Activated CD8-positive, alpha-beta memory T cell treated with anti-CD3 and anti-CD28 coated beads for 1 hour (primary cell): Measurements from ENCODE around the gene UBN1.

Experiments used
- DNase-seq, 2 donors: peaks; one replicate each; pipeline ENCODE4 v3.0.0-alpha.2; 2020; ENCODE audit warnings: low read depth in 1 of 2; ENCODE audit errors: extremely low read depth in 1 of 2

Gene UBN1

DNA sequence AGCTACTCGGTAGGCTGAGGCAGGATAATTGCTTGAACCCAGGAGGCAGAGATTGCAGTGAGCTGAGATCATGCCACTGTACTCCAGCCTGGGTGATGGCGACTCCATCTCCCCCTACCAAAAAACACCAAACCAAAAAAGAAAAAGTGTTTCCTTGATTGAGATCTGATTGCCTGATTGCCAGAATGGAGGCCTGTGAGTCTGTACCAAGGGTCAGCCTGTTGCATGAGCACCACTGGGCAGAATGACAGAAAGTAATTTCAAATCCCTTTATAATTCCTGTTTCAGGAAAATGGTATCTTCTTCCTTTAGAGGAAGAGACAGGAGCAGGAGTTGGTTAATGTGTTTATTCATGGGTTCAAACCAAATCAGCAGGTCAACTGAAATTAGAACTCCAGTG, 8.5 kb downstream of the UBN1 start:
- DNase-seq = no peak

DNA sequence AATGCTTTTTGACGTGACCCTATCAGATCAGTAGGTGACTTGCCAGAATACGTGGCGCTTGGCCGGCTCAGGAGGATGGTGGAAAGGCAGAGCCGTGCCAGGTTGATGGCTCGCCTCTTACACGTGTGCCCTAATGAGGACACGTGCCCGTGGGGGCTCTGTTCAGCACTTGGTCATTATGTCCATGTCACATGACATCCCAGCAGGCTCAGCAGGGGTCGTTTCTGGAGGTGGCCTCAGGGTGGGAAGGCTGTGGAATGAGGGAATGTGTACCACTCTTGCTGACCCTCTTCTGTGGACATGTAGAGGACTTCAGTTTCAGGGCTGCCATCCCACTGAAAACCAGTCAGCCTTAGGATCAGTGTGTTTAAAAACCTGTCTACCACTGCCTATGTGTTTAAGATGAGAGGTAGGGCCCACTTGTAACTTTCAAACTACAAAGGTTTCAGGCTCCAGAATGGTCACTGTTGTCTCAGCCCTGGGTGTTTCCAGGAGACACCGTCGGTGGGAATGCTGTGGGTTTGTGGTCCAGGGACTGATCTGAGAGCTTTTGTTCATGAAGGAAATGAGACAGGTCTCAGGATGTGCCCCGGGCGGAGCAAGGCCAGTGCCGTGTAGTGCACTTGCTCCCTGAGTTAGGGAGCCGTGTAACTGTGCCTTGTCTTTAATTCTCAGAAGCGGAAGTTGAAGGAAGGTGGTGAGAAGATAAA, 12.1 kb downstream of the UBN1 start:
- no peak for DNase-seq

DNA sequence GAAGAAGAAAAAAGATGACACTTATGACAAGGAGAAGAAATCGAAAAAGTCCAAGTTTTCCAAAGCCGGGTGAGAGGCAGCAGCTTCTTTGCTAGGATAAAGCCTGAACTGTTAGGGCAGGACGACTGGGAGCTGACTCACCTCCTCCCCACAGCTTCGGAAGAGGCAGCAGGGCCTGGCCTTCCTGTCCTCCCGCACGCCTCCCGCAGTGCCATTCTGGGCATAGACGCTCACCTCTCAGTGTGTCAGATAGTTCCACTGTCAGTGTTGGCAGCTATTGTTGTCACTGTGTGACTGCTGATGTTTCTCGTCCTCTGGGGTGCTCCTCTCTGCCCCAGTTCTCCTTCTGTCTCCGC, 12.6 kb downstream of the UBN1 start:
- no peak for DNase-seq

DNA sequence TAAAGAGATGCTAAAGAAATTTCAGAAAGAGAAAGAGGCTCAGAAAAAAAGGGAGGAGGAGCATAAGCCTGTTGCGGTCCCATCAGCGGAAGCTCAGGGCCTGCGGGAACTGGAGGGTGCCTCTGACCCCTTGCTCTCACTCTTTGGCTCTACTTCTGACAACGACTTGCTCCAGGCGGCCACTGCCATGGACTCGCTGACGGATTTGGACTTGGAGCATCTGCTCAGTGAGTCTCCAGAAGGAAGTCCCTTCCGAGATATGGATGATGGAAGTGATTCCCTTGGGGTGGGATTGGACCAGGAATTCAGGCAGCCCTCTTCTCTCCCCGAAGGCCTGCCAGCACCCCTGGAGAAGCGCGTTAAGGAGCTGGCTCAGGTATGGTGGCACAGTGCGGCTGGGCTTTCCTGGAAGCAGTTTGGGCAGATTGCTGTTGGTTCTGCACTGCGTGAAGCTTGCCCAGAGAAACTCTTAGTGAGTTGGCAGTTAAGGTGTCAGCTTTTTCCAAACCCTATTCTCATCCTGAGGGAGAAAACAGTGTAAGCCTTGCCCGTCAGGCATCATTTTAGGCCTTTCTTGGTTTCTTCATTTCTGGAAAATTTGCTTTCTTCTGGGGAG, 13.6 kb downstream of the UBN1 start:
- DNase-seq = no peak

DNA sequence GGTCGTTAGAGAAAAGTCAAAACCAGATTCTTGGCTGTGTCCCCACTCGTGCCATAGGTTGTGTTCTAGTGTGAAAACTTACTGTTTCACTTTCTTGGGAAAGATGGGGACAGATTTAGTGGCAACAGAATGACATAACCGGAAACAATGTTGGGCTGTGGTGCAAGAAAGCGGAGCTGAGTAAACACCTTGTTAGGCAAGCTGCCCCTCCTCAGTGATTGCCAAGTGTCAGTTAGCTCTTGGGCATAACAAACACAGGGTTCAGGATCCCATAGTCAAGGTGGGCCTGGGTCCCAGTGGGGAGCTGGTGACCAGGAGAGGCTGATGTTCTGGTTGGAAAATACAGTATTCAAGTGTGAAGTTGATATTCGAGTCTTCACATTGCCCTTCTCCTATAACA, 15.4 kb downstream of the UBN1 start:
- DNase-seq = no peak

DNA sequence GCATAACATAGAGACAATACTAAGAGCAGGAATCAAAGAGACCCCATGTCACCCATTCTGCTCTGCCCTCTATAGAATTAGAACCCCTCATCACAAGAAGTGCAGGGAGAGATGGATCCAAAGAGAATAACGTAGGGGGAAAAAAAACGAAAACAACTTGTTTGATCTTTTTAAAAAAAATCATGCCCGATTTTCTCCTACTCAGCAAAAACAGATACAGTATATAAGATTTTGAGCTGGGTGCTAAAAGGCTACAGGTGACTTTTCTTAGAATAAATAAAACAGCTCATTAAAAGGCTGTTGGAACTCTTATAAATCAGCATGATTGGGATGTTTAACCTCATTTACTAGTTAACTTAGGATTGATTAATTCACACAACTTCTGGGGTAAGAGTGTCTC, 17.4 kb downstream of the UBN1 start:
- no peak for DNase-seq

DNA sequence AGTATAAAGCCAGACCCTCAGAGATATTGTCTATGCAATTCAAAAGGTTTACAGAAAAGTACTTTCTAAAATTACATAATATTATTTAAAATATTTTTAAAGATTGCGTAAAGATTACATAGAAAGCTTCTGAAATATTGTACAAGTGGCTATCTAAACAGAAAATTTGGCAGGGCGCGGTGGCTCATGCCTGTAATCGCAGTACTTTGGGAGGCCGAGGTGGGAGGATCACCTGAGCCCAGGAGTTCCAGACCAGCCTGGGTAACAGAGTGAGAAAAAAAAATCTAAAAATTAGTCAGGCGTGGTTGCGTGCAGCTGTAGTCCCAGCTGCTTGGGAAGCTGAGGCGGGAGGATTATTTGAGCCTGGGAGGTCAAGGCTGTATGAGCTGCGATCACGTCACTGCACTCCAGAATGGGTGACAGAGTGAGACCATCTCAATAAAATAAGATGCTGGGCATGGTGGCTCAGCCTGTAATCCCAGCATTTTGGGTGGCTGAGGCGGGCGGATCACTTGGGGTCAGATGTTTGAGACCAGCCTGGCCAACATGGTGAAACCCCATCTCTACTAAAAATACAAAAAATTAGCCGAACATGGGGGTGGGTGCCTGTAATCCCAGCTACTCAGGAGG, 18.1 kb downstream of the UBN1 start:
- no peak for DNase-seq

DNA sequence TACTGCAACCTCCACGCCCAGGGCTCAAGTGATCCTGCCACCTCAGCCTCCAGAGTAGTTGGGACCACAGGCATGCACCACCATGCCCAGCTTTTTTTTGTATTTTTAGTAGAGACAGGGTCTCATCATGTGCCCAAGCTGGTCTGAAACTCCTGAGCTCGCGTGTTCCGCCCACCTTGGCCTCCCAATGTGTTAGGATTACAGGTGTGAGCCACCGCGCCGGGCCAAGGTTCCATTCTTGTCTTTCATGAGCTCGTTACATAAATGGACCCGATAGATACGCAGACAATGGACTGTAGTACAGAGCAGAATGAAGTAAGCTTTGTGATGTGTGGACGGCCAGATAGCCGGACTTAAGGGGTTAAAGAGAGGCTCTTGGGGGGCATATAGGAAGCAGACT, 19.3 kb downstream of the UBN1 start:
- DNase-seq = no peak

DNA sequence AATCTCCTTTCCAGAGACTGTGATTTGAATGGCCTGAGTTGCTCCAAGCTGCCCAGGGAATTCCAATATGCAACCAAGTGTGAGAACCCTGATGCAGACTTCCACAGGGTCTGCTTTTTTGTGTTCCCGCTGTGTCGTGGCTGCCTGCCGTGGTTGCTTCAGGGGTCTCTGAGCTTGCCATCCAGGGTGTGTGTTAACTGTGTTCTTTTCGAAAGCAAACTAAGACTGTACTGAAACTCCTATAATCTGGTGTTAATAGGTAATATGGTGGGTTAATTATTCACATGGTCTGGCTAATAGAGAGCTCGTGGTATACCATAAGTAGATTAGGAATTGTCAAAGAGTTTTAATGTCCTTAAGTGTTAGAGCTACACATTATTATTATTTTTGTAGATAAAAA, 20.7 kb downstream of the UBN1 start:
- no peak for DNase-seq

DNA sequence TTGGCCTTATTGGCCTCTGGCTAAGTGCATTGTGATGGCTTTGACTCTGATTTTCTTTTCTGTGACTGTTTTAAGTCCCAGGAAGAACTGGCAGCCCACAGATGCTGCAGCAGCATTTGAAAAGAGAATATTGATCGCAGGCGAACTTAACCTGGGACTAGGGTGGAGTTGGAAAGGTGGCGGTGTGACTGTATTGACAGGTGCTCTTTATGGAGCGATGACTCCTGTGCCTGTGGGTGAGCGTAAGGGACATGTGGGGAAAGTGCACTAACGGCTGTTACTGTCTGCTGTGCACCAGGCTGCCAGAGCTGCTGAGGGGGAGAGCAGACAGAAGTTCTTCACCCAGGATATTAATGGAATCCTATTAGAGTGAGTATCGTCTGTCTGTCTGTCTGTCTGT, 21.3 kb downstream of the UBN1 start:
- no peak for DNase-seq

DNA sequence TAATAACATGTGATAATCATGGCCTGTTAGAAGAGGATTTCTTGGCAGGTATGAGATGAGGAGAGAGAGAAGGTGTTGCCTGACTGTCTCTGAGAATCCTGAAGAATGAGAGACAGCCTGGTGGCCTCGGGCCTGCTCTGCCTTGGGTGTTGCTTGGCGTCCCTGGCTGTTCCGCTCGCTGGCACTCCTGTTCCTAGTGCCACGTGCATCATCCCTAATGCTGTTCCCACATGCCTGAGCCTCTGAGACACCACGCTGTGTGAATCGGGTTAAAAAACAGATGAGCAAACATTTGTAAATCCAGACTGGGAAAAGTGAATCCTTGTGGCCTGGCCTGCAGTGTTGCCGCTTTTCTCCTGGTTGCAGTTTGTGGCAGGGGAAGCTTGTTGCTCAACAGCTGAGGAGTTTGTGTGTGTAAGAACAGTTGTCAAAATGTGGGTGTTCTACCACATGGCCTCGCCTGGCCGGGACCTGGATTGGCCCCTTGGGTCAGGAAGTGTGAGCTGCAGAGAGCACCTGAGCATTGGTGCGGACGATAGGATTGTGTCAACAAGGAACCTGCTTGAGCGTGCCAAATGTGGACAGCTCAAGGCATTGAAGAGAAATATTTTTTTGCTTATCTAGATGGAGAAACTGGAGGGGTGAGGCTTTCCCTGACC, 22.0 kb downstream of the UBN1 start:
- DNase-seq = no peak

DNA sequence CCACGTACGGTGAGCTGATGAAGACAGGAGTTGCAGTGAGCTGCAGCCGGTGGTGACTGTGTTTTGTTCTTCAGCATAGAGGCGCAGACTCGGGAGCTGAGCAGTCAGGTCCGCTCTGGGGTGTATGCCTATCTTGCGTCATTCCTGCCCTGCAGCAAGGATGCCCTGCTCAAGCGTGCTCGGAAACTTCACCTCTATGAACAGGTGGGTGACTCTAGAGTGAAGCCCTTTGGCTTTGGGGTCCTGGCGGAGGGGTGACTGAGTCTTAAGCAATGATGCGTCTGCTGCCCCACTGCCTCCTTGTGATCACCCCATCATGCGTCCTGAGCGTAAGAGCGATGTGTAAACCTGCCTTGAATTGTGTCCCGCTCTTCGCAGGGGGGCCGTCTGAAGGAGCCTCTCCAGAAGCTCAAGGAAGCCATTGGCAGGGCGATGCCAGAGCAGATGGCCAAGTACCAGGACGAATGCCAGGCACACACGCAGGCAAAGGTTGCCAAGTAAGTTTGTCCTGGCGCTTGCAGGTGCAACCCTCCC, 22.9 kb downstream of the UBN1 start:
- no peak for DNase-seq

DNA sequence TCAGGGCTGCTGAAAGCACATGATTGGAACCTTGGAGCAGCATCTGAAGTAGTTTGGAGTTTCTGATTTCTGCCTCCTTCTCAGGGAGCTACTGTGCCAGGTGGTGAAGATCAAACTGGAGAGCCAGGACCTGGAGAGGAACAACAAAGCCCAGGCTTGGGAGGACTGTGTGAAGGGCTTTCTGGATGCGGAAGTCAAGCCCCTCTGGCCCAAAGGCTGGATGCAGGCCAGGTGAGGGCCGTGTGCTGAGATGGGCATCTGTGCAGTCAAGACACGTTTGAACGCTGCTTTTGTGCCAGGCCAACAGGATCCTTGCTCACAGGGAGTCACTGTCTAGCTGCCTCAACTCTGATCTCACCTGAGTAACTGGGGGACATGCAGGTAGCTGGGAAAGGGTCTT, 23.8 kb downstream of the UBN1 start:
- no peak for DNase-seq

DNA sequence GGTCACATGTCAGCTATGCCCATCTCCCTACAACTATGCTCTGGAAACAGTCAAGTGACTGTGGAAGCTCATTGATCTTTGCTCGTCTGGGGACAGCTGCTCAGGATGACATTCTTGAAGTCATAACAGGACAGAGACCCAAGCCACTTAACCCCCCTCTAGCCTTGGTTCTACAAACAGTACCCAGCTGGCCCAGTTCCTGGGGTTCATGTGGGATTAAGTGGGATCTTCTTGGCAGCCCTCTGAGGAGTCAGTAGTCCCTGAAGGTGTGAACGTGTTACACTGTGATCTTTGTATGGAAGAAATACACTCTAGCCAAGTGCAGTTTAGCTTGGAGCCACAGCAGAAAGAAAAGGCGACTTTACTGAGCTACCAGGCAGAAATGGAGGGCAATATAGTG, 25.8 kb downstream of the UBN1 start:
- no peak for DNase-seq

DNA sequence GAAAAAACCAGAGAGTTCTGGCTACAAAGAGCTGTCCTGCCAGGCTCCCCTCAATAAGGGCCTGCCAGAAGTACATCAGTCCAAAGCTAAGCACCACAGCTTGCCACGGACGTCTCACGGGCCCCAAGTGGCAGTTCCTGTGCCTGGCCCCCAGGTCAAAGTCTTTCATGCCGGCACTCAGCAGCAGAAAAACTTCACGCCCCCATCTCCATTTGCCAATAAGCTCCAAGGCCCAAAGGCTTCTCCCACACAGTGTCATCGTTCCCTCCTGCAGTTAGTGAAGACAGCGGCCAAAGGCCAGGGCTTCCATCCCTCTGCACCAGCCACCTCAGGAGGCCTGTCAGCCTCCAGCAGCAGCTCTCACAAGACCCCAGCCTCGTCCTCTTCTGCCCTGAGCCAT, 27.4 kb downstream of the UBN1 start:
- no peak for DNase-seq

DNA sequence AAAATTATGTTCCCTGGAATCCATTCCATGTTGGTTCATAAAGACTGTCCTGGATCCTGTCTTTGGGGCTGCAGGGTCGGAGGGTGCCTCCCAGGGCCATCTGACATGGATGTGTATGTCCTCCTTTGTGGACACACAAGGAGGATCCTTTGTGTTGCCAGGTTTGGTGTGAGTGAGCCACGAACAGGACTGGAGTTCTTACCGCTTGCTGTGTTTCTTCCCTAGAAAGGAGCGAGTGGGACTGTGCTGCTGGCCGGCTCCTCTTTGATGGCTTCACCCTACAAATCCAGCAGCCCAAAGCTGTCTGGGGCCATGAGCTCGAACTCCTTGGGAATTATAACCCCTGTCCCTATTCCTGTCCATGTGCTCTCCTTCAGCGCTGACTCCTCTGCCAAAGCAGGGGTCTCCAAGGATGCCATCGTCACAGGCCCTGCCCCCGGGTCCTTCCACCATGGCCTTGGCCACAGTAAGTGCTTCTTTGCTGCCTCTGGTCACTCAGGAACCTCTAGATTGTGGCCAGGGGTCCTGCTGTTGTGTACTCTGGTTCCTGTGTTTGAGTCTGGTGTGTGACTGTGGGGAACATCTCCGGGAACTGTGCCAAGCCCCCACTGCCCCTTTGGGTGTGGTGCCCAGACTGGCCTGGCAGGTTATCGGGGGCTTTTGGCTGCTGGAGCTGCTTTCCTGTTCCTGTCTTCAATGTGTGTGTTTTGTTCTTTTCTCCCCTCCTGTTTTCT, 29.5 kb downstream of the UBN1 start:
- no peak for DNase-seq

DNA sequence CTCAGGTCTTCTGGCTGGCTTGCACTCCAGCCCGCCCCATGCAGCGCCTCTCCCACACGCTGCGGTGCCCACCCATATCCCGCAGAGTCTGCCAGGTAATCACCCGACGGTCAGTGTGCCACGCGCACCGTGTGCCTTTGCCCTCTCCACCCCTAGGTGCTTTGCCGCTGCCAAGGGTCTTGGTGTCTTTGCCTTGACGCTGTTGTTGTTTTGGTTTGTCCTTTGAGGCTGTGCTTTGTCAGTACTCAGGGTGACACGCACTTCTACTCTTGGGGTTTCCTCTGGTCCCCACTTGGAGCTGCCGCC, 30.1 kb downstream of the UBN1 start:
- DNase-seq = no peak

DNA sequence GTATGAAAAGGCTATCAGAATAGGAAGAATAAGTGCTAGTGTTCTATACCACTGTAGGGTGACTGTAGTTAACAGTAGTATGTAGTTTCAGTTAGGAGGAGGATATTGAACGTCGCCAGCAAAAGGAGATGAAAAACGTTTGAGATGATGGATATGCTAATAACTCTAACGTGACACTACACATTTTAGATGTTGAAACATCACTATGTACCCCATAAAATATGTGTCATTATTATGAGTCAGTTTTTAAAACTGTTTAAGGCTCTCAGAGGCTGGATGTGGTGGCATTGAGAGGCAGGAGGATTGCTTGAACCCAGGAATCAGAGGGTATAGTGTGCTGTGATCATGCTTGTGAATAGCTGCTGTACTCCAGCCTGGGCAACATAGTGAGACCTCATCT, 31.8 kb downstream of the UBN1 start:
- DNase-seq = no peak

DNA sequence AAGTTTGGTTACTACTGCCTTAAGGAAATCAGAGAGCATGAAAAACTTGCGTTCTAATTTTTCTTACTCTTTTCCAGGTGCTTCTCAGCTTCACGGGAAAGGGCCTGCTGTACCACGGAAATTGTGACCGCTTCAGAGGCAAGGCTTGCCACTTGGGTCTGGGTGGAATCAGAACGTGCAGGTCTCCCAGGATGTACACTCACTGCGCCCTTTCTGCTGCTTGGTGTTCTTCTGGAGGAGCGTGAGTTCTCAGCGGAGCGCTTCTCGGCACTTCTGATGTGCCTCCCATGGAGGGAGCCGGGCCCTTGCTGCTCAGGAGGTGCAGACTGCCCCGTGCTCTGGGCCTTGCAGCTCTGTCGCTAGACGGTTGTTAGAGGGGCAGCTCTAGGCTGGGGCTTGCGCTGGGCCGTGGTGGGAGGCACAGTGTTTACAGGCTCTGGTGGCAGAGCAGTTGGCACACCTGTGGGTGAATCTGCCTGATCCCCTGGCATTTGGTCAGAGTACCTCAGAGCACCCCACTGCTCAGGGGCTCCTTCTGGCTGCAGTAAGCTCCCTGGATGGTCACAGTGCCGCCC, 32.8 kb downstream of the UBN1 start:
- no peak for DNase-seq

DNA sequence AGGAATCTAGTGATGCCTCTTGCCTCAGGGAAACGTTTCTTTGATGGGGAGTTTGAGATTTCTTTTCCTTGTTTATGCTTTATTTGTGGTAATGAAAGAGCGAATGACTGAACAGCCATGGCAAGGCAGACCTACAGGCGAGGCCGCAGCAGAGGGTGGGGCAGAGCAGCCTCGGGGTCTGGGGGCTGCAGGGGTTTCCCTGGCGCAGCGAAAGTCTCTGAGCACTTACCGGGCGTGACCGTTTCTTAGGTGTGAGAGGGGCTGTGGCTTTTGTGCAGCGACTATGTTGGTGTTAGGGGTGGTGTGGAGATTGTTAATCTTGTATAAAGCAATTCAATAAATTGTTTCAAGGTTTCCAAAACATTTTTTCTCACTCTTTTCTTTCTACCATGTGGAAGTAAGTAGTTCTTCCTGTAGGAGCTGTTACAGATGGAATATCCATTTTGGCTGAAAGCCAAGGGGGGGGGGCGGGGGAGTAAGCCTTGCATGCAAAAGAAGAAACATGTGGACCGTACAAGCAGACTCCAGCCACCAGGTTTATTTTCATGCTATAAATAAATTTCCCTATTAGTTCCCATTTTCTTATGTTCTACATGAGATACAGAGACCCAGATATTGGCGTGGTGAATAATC, 34.8 kb downstream of the UBN1 start:
- DNase-seq = no peak
